GM12864 (cell line): ENCODE data around the gene LTBP1.

Experiments used
- DNase-seq: peaks from one replicate; pipeline ENCODE4 v3.0.0-alpha.2; 2011; ENCODE audit warnings: low read depth
- H3K4me3 ChIP-seq: 2 replicates; pipeline ENCODE4 v1.5.1; 2011; ENCODE audit warnings: mild to moderate bottlenecking, low read depth, low read length, control low read depth
- TF ChIP-seq, protein P1 (sequence below): IDR thresholded peaks from 2 replicates; pipeline ENCODE4 v1.5.1; 2011; ENCODE audit warnings: low read depth, mild to moderate bottlenecking, moderate library complexity, low read length, control low read depth, inconsistent platforms; ENCODE audit errors: missing control alignments

The LTBP1 gene

DNA sequence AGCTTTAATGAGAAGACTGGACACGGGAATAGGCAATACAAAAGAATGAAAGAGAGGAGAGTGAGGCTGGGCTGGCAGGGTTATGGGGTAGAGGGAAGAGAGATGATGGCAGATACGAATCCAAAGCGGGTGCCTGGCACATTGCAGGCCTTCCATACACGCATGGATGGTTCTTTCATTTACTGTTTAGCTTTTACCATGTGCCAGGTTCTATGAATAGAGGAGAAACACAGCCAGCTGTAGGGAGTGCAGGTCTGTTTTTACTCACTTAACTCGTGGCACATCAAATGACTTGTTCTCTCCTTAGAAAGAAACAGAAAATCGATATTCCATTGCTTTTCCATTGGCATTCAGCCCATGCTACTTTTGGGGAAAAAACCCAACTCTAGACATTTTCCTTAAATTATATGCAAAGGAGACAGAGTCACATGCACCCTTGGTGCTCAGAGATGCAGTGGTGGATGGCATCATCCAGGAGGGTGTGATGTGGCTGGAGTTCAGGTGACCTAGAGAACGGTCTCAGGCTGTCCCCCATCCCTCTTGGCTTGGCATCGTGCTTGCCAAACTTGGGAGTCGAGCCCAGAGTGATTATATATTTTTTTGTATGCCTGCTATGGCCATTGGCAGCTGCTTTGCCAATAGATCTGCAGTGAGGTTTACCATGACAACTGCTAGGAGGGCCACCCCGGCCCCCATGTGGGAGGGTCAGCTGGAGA is 6.2 kb downstream of the LTBP1 start:
- TF ChIP-seq, protein P1, sequence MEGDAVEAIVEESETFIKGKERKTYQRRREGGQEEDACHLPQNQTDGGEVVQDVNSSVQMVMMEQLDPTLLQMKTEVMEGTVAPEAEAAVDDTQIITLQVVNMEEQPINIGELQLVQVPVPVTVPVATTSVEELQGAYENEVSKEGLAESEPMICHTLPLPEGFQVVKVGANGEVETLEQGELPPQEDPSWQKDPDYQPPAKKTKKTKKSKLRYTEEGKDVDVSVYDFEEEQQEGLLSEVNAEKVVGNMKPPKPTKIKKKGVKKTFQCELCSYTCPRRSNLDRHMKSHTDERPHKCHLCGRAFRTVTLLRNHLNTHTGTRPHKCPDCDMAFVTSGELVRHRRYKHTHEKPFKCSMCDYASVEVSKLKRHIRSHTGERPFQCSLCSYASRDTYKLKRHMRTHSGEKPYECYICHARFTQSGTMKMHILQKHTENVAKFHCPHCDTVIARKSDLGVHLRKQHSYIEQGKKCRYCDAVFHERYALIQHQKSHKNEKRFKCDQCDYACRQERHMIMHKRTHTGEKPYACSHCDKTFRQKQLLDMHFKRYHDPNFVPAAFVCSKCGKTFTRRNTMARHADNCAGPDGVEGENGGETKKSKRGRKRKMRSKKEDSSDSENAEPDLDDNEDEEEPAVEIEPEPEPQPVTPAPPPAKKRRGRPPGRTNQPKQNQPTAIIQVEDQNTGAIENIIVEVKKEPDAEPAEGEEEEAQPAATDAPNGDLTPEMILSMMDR, result no peak
- no peak overlapping the region for H3K4me3 ChIP-seq
- DNase-seq, result no peak

DNA sequence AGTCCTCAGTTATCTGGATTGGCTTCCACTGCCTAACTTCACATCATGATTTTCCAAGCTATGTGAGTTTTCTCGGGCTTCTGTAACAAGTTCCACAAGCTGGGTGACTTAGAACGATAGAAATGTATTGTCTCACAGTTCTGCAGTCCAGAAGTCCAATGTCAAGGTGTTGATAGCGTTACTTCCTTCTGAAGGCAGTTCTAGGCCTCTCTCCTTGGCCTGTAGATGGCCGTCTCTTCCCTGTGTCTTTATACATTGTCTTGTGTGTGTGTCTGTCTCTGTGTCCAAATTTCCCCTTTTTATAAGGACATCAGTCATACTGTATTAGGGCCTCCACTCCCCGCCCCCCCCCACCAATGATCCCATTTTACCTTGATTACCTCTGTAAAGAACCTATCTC is 7.5 kb downstream of the LTBP1 start:
- TF ChIP-seq, protein P1, result no peak
- no peak for DNase-seq
- H3K4me3 ChIP-seq, result no peak overlapping the region

DNA sequence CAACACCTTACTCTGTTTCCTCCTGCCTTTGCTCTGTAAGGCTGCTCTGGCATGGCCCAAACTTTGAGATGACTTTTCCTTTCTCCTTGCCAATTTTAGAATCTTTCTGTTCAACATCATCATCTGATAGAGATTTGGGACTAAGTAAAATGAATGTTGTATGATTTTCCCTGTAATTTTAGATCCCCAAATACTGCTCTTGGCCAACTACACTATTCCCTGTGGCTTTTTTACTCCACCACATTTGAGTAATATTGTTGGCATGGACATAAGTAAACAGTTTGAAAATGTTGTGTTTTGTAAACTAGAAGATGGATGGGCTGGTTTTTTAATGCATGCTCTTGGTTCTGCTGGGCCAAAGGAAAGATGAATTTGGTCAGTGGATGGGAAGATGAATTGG is 12.1 kb downstream of the LTBP1 start:
- no peak for DNase-seq
- TF ChIP-seq, protein P1, result no peak
- H3K4me3 ChIP-seq, result no peak overlapping the region

DNA sequence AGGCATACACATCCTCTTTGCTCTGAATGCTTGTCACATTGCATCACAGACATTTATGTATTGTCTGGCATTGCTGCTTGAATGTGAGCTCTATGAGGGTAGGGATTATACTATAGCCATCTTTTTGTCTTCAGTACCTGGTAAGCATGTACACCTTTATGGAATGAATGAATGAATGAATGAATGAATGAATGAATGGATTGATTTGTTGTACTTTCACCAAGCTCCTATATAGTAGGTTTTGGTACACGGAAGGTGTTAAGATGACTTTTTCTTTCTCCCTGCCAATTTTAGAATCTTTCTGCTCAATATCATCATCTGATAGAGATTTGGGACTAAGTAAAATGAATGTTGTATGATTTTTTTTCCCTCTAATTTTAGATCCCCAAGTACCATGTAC is 13.5 kb downstream of the LTBP1 start:
- H3K4me3 ChIP-seq, result no peak overlapping the region
- TF ChIP-seq, protein P1, result no peak
- no peak for DNase-seq

DNA sequence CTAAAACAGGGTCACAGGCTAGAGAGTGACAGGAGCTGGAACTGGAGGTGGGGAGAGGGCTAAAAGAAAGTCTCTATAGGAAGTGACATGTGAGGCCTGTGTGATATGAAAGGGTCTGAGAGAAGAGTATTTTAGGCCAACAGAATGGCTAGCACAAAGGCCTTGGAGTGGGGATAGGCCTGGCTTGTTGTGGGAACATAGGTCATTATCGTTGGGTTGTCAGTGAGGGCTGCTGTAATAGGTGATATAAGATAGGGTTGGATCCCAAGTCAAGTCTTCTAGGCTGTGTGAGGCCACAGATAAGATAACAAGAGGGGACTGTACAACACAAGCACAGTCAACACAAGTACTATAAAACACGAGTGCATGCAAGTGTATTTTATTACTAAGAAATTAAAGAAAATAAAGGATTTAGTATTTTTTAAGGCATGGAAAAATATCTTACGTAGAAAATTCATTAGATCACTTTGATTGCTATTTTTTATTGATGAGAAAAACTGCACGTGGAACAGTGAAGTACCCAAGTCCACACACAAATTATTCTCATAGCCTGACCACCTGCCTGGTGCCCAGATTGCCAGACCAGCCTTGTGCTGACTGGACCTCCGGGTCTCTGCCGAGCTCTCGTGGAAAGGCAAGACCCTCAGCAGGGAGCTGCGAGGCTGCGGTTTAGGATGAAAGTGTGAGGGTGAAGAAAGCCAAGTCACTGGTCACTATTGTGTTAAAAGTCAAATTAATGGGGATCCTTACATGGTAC is 14.1 kb downstream of the LTBP1 start:
- no peak for DNase-seq
- H3K4me3 ChIP-seq, result no peak overlapping the region

DNA sequence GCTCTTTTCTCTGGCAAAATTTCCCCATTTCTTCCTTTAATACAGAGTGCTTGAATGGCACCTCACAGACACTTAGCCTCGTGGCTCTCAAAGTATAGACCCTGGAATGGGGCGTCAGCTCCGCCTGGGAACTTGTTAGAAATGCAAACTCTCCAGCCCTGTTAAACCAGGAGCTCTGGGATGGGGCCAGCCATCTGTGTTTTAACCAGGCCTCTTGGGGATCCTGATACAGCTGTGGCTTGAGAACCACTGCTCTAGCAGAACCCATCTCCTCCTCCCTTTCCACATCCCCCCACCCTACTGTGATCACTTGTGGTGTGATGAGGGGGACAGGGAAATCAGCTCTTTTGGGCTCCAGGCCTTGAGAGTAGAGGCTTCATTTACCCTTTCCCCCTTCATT is 15.9 kb downstream of the LTBP1 start:
- no peak for DNase-seq
- TF ChIP-seq, protein P1, result no peak
- no peak overlapping the region for H3K4me3 ChIP-seq

More for the DNA sequence above, 14.1 kb downstream of the LTBP1 start:
- TF ChIP-seq, protein P1, result no peak
